Measurements from ENCODE around the gene RNF208.

DNA sequence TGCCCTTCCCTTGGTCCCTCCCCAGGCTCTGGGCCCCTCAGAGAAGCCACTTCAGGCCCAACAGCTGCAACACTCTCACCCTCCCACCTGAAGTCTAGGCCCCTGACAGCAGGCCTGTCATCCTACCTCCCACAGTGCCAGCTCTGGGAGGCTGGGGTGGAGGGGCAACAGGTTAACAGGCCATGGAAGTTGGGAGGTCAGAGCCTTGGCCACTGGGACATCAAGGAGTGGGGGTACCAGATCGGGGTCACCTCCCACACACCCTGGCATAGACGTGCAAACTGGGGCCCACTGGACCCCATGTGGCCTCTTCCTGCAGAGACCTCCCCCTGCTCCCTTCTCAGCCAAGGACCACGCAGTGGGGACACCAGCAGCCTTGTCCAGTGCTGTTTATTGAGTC, 30.8 kb downstream of the RNF208 start:
- TF ChIP-seq, protein P1, sequence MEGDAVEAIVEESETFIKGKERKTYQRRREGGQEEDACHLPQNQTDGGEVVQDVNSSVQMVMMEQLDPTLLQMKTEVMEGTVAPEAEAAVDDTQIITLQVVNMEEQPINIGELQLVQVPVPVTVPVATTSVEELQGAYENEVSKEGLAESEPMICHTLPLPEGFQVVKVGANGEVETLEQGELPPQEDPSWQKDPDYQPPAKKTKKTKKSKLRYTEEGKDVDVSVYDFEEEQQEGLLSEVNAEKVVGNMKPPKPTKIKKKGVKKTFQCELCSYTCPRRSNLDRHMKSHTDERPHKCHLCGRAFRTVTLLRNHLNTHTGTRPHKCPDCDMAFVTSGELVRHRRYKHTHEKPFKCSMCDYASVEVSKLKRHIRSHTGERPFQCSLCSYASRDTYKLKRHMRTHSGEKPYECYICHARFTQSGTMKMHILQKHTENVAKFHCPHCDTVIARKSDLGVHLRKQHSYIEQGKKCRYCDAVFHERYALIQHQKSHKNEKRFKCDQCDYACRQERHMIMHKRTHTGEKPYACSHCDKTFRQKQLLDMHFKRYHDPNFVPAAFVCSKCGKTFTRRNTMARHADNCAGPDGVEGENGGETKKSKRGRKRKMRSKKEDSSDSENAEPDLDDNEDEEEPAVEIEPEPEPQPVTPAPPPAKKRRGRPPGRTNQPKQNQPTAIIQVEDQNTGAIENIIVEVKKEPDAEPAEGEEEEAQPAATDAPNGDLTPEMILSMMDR (IDR thresholded peaks at IDR 0.05 in 4 of 5, conservative IDR thresholded peaks at IDR 0.05 in 1 of 5), result no peak
- TF ChIP-seq POLR2A (IDR thresholded peaks at IDR 0.05), result no peak

Measured in gastrocnemius medialis (tissue), 4 donors.